CD4-positive, CD25-positive, alpha-beta regulatory T cell (primary cell): ENCODE measurements around the gene LDLR. TPM values are rescaled to one million over a fixed set of nuclear protein-coding genes. Genes with fewer than 3 reads are reported as not detected.

Experiments
- ATAC-seq, 2 donors: fragments of 150-1000 bp; cut with Tn5 transposase; one replicate each; pipeline ENCODE4 v1.10.0; 2021; ENCODE audit warnings: low read depth in 2 of 2, moderate number of reproducible peaks in 2 of 2, moderate library complexity in 1 of 2
- DNase-seq, 3 donors: peaks; one replicate each; pipeline versions ENCODE4 v3.0.0 to v3.0.0-alpha.2; 2012 to 2022; ENCODE audit warnings: mixed read lengths in 1 of 3
- H3K27ac ChIP-seq: one replicate; pipeline ENCODE4 v1.7.0; 2013; ENCODE audit warnings: mild to moderate bottlenecking, low read length; ENCODE audit not compliant: insufficient read depth, poor library complexity, severe bottlenecking
- H3K27me3 ChIP-seq: one replicate; pipeline ENCODE4 v1.7.0; 2013; ENCODE audit warnings: low read length; ENCODE audit not compliant: control insufficient read depth, insufficient read depth
- H3K36me3 ChIP-seq: one replicate; pipeline ENCODE4 v1.7.0; 2013; ENCODE audit warnings: mild to moderate bottlenecking, low read length, moderate library complexity; ENCODE audit not compliant: control insufficient read depth, insufficient read depth
- H3K4me1 ChIP-seq: 2 replicates; pipeline ENCODE4 v1.7.0; 2013; ENCODE audit warnings: mild to moderate bottlenecking, low read length; ENCODE audit not compliant: insufficient read depth, control insufficient read depth, poor library complexity, severe bottlenecking
- H3K4me3 ChIP-seq: one replicate; pipeline ENCODE4 v1.7.0; 2013; ENCODE audit warnings: low read depth, mild to moderate bottlenecking, low read length, moderate library complexity
- H3K9me3 ChIP-seq, 2 experiments: 1 replicate in 1 of 2; 2 replicates in 1 of 2; pipeline ENCODE4 v1.7.0; 2013; ENCODE audit warnings: low read length in 2 of 2, mild to moderate bottlenecking in 1 of 2, moderate library complexity in 1 of 2; ENCODE audit not compliant: control insufficient read depth in 2 of 2
- H3K27ac Mint-ChIP-seq, 3 donors: one replicate each; pipeline ENCODE4 v1.8.0; 2020 to 2022; ENCODE audit warnings: mild to moderate bottlenecking in 3 of 3, mixed read lengths in 3 of 3, moderate library complexity in 2 of 3
- H3K27me3 Mint-ChIP-seq: one replicate; pipeline ENCODE4 v1.8.0; 2022; ENCODE audit warnings: mild to moderate bottlenecking, mixed read lengths
- H3K36me3 Mint-ChIP-seq: one replicate; pipeline ENCODE4 v1.8.0; 2020; ENCODE audit warnings: mixed read lengths
- H3K4me1 Mint-ChIP-seq, 4 donors: one replicate each; pipeline ENCODE4 v1.8.0; 2020 to 2022; ENCODE audit warnings: mixed read lengths in 4 of 4, mild to moderate bottlenecking in 1 of 4
- H3K4me3 Mint-ChIP-seq, 4 donors: one replicate each; pipeline ENCODE4 v1.8.0; 2020 to 2022; ENCODE audit warnings: mild to moderate bottlenecking in 4 of 4, mixed read lengths in 4 of 4, moderate library complexity in 3 of 4
- H3K9me3 Mint-ChIP-seq, 7 donors: one replicate each; pipeline ENCODE4 v1.8.0; 2020 to 2022; ENCODE audit warnings: mixed read lengths in 7 of 7, mild to moderate bottlenecking in 3 of 7, moderate library complexity in 2 of 7
- polyA plus RNA-seq, 4 donors: library from polyadenylated mRNA; unstranded; fragments of 300-500 nt; fragmentation: Illumina TruSeq; gene quantifications; one replicate each; pipeline ENCODE4 v1.2.3, GENCODE V29; 2021
- total RNA-seq: library from RNA; stranded (reverse); gene quantifications from one replicate; pipeline ENCODE4 v1.2.3, GENCODE V29; 2022

Gene LDLR
- total and polyA plus RNA-seq, 5 donors from 2014 or later: 5.1 to 108 (median 11.8) TPM

DNA sequence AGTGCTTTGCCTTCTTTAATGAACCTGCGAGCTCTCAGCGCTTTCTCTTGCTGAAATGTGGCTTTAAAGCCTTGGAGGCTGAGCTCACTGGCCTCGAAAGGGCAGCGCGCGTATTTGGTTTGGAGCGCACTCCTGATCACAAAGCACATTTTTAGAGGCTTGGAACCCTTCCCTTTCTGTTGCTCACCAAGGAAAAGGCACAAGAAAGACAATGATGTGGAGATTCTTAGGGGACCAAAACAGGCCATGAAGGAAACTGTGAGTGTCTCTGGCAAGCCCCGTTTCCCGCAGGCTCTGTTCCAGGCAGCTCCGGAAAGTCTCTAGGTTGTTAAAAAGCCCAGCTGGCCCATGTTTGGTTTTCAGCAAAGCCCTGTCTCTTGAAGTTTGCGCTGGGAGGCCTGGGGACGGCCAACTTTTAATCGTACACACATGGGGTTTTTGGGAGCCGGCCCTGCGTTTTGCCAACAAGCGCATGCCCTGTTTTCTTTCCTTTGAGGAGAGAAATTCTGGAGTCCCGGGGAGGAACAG lies 75.7 kb downstream of the LDLR start:
- H3K4me3 Mint-ChIP-seq: peak overlapping the region in 1 of 4 donors; percentile 10
- H3K4me3 ChIP-seq: no peak overlapping the region
- H3K27ac ChIP-seq: no peak overlapping the region
- no peaks in the 10 kb centered on the region for H3K9me3 ChIP-seq
- H3K36me3 ChIP-seq: no peaks in the 10 kb centered on the region
- H3K4me1 Mint-ChIP-seq: no peaks in the 10 kb centered on the region
- ATAC-seq (no peak), DNase-seq (no peak)
- peaks cover 0 to 2% (median 0%) of the 10 kb centered on the region in 7 donors for H3K9me3 Mint-ChIP-seq
- H3K36me3 Mint-ChIP-seq: no peaks in the 10 kb centered on the region
- no peaks in the 10 kb centered on the region for H3K27me3 ChIP-seq
- H3K27ac Mint-ChIP-seq: no peak overlapping the region
- H3K4me1 ChIP-seq: no peaks in the 10 kb centered on the region
- H3K27me3 Mint-ChIP-seq: peaks cover 8% of the 10 kb centered on the region

GRCh38 chr19:11165486-11166030 lies 76.3 kb downstream of the LDLR start:
- Mint-ChIP-seq H3K4me1 (no peaks in the 10 kb centered on the region), H3K27me3 (peaks cover 10% of the 10 kb centered on the region), H3K27ac (no peak overlapping the region), H3K36me3 (no peaks in the 10 kb centered on the region), H3K4me3 (peak overlapping the region in 1 of 4 donors; percentile 54), H3K9me3 (peaks cover 0 to 2% (median 0%) of the 10 kb centered on the region in 7 donors)
- Histone ChIP-seq H3K36me3 (no peaks in the 10 kb centered on the region), H3K27ac (no peak overlapping the region), H3K4me3 (no peak overlapping the region), H3K9me3 (no peaks in the 10 kb centered on the region), H3K27me3 (no peaks in the 10 kb centered on the region), H3K4me1 (no peaks in the 10 kb centered on the region)
- ATAC-seq: no peak
- no peak for DNase-seq

- no peaks in the 10 kb centered on the region for H3K4me1 Mint-ChIP-seq
- DNase-seq (no peak), ATAC-seq (no peak)
- Histone ChIP-seq H3K36me3 (no peaks in the 10 kb centered on the region), H3K9me3 (no peaks in the 10 kb centered on the region), H3K4me1 (no peaks in the 10 kb centered on the region), H3K27ac (no peak overlapping the region), H3K27me3 (no peaks in the 10 kb centered on the region), H3K4me3 (no peak overlapping the region)
- peaks cover 10% of the 10 kb centered on the region for H3K27me3 Mint-ChIP-seq
- no peak overlapping the region for H3K4me3 Mint-ChIP-seq
- no peaks in the 10 kb centered on the region for H3K36me3 Mint-ChIP-seq
- H3K27ac Mint-ChIP-seq: peak overlapping the region in 1 of 3 donors; percentile 74
- H3K9me3 Mint-ChIP-seq: peaks cover 0 to 2% (median 0%) of the 10 kb centered on the region in 7 donors
Observed at GRCh38 chr19:11166281-11167142, 77.2 kb downstream of the LDLR start.

- Histone ChIP-seq H3K27ac (no peak overlapping the region), H3K4me1 (no peaks in the 10 kb centered on the region), H3K9me3 (no peaks in the 10 kb centered on the region), H3K4me3 (no peak overlapping the region), H3K36me3 (no peaks in the 10 kb centered on the region), H3K27me3 (no peaks in the 10 kb centered on the region)
- ATAC-seq (no peak), DNase-seq (no peak)
- Mint-ChIP-seq H3K9me3 (peaks cover 0 to 3% (median 0%) of the 10 kb centered on the region in 7 donors), H3K27ac (no peak overlapping the region), H3K36me3 (no peaks in the 10 kb centered on the region), H3K4me3 (no peak overlapping the region), H3K4me1 (no peaks in the 10 kb centered on the region), H3K27me3 (peaks cover 10% of the 10 kb centered on the region)
Observed at GRCh38 chr19:11168568-11168967, 79.3 kb downstream of the LDLR start.

GRCh38 chr19:11169896-11170678 lies 80.8 kb downstream of the LDLR start:
- no peak overlapping the region for H3K4me3 Mint-ChIP-seq
- H3K4me1 Mint-ChIP-seq: no peaks in the 10 kb centered on the region
- Histone ChIP-seq H3K9me3 (no peaks in the 10 kb centered on the region), H3K36me3 (no peaks in the 10 kb centered on the region), H3K4me3 (no peak overlapping the region), H3K27me3 (no peaks in the 10 kb centered on the region), H3K4me1 (no peaks in the 10 kb centered on the region), H3K27ac (no peak overlapping the region)
- ATAC-seq (no peak), DNase-seq (no peak)
- peaks cover 0 to 3% (median 0%) of the 10 kb centered on the region in 7 donors for H3K9me3 Mint-ChIP-seq
- H3K36me3 Mint-ChIP-seq: no peaks in the 10 kb centered on the region
- H3K27me3 Mint-ChIP-seq: peaks cover 10% of the 10 kb centered on the region
- no peak overlapping the region for H3K27ac Mint-ChIP-seq

DNA sequence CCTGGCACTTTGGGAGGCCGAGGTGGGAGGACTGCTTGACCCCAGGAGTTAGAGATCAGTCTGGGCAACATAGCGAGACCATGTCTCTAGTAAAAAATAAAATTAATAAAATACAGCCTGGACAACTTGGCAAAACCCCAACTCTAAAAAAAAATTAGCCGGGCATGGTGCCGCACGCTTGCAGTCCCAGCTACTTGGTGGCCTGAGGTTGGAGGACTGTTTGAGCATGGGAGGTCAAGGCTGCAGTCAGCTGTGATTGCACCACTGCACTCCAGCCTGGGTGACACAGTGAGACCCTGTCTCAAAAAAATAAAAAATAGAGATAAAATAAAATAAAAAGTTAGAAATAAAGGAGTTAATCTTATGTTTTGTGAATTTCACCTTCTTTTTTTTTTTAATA lies 81.9 kb downstream of the LDLR start:
- no peaks in the 10 kb centered on the region for H3K4me1 ChIP-seq
- H3K9me3 Mint-ChIP-seq: peaks cover 0 to 3% (median 0%) of the 10 kb centered on the region in 7 donors
- H3K9me3 ChIP-seq: no peaks in the 10 kb centered on the region
- H3K36me3 ChIP-seq: no peaks in the 10 kb centered on the region
- no peaks in the 10 kb centered on the region for H3K27me3 ChIP-seq
- H3K4me1 Mint-ChIP-seq: no peaks in the 10 kb centered on the region
- H3K27ac ChIP-seq: no peak overlapping the region
- H3K27ac Mint-ChIP-seq: no peak overlapping the region
- peaks cover 10% of the 10 kb centered on the region for H3K27me3 Mint-ChIP-seq
- no peak overlapping the region for H3K4me3 ChIP-seq
- H3K36me3 Mint-ChIP-seq: no peaks in the 10 kb centered on the region
- no peak for DNase-seq
- no peak for ATAC-seq
- no peak overlapping the region for H3K4me3 Mint-ChIP-seq

DNA sequence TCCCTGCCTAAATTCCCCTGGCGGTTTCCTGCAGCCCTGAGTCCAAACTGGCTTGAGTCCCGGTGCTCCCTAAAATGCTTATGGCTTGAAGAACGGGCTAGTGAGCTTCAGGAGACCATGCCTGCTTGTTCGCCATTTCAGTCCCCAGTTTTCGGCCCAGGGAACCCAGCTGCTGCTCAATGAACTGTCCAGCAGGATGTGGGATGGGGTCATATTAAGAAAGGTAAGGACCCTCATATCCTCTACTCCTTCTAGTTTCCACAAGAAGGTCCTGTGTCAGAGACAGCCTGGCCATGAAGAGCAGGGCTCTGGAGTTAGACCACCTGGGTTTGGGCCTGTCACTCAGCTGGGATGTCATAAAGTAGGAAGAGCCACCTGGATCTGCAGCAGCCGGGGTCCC lies 83.3 kb downstream of the LDLR start:
- Histone ChIP-seq H3K36me3 (no peaks in the 10 kb centered on the region), H3K27ac (no peak overlapping the region), H3K4me1 (no peaks in the 10 kb centered on the region), H3K4me3 (no peak overlapping the region), H3K27me3 (no peaks in the 10 kb centered on the region), H3K9me3 (no peaks in the 10 kb centered on the region)
- no peaks in the 10 kb centered on the region for H3K36me3 Mint-ChIP-seq
- peaks cover 0 to 3% (median 0%) of the 10 kb centered on the region in 7 donors for H3K9me3 Mint-ChIP-seq
- ATAC-seq: no peak
- H3K4me3 Mint-ChIP-seq: no peak overlapping the region
- no peak overlapping the region for H3K27ac Mint-ChIP-seq
- no peak for DNase-seq
- peaks cover 4% of the 10 kb centered on the region for H3K27me3 Mint-ChIP-seq
- no peaks in the 10 kb centered on the region for H3K4me1 Mint-ChIP-seq
